Vagina (tissue), 2 donors: Measurements from ENCODE around the gene ARHGEF16. TPM values are rescaled to one million over a fixed set of nuclear protein-coding genes. Genes with fewer than 3 reads are reported as not detected.

Experiments
- DNase-seq, 2 donors: peaks; one replicate each; pipeline ENCODE4 v3.0.0-alpha.2; 2017; ENCODE audit errors: extremely low spot score in 2 of 2
- H3K27ac ChIP-seq: fragments of 200-600 bp; sonication (generic); one replicate; pipeline ENCODE4 v1.5.1; 2019
- H3K27me3 ChIP-seq: fragments of 200-600 bp; sonication (generic); one replicate; pipeline ENCODE4 v1.5.1; 2019
- H3K36me3 ChIP-seq, 2 donors: fragments of 200-600 bp; sonication (generic); one replicate each; pipeline ENCODE4 v1.5.1; 2017 to 2019
- H3K4me1 ChIP-seq: fragments of 200-600 bp; sonication (generic); one replicate; pipeline ENCODE4 v1.5.1; 2019
- H3K4me3 ChIP-seq, 2 donors: fragments of 200-600 bp; sonication (generic); 1 replicate in 1 of 2; 2 replicates in 1 of 2; pipeline ENCODE4 v1.5.1; 2016 to 2019
- H3K9me3 ChIP-seq: fragments of 200-600 bp; sonication (generic); one replicate; pipeline ENCODE4 v1.5.1; 2019
- POLR2A ChIP-seq, 2 donors: fragments of 450-650 bp; IDR thresholded peaks; one replicate each; pipeline ENCODE4 v1.6.1; 2017; ENCODE audit warnings: antibody characterized with exemption in 2 of 2, mild to moderate bottlenecking in 2 of 2, moderate library complexity in 2 of 2
- POLR2AphosphoS5 ChIP-seq, 2 donors: sonication (generic); formaldehyde crosslinking; IDR thresholded peaks; one replicate each; pipeline ENCODE4 v1.9.0; 2017; ENCODE audit warnings: antibody characterized with exemption in 2 of 2, mild to moderate bottlenecking in 2 of 2, low read depth in 1 of 2; ENCODE audit not compliant: insufficient read depth in 1 of 2
- intact Hi-C: fragments of 100-400 bp; cut with DNase I; formaldehyde crosslinking; loops from one replicate; pipeline ENCODE4 v1.15.1; 2023
- total RNA-seq: library from RNA; depleted of rRNA; stranded (reverse); fragments of >200 nt; gene quantifications from one replicate; pipeline ENCODE4 v1.2.3, GENCODE V29; 2016
- TF ChIP-seq, protein P1 (sequence below), 3 experiments: fragments of 450-650 bp in 2 of 3; fragments of 200-600 bp in 1 of 3; sonication (generic) in 1 of 3; IDR thresholded peaks; one replicate each; pipeline ENCODE4 v1.5.1; 2017 to 2019; ENCODE audit warnings: antibody characterized with exemption in 3 of 3, mild to moderate bottlenecking in 2 of 3, moderate library complexity in 2 of 3

Gene ARHGEF16
- total RNA-seq, 1 donor from 2014 or later = 6.4 TPM

DNA sequence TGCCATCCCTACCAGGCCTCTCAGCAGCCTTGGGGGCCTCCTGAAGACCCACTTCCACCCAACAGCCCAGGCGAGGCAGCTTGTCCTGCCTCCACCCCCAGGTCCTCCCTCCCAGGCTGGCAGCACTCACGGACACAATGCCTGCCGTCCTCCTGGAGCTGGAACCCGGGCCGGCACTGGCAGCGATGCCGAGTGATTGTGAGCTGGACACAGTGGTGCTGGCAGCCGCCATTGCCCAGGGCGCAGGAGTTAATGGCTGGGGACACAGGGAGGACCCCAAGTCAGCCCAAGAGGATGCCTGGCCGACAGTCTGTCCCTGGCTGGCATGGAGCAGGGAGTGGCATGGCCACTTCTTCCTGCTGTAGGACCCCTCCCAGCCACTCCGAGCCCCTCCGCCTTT, 60.8 kb downstream of the ARHGEF16 start:
- H3K9me3 ChIP-seq = no peaks in the 10 kb centered on the region
- no peak overlapping the region for H3K27ac ChIP-seq
- no peak for DNase-seq
- no peaks in the 10 kb centered on the region for H3K4me1 ChIP-seq
- peaks cover 0 to 5% of the 10 kb centered on the region in 2 donors for H3K36me3 ChIP-seq
- no peaks in the 10 kb centered on the region for H3K27me3 ChIP-seq
- TF ChIP-seq, protein P1, sequence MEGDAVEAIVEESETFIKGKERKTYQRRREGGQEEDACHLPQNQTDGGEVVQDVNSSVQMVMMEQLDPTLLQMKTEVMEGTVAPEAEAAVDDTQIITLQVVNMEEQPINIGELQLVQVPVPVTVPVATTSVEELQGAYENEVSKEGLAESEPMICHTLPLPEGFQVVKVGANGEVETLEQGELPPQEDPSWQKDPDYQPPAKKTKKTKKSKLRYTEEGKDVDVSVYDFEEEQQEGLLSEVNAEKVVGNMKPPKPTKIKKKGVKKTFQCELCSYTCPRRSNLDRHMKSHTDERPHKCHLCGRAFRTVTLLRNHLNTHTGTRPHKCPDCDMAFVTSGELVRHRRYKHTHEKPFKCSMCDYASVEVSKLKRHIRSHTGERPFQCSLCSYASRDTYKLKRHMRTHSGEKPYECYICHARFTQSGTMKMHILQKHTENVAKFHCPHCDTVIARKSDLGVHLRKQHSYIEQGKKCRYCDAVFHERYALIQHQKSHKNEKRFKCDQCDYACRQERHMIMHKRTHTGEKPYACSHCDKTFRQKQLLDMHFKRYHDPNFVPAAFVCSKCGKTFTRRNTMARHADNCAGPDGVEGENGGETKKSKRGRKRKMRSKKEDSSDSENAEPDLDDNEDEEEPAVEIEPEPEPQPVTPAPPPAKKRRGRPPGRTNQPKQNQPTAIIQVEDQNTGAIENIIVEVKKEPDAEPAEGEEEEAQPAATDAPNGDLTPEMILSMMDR (IDR thresholded peaks at IDR 0.05) = no peak
- intact Hi-C loops = no loop called here
- H3K4me3 ChIP-seq = no peak overlapping the region

DNA sequence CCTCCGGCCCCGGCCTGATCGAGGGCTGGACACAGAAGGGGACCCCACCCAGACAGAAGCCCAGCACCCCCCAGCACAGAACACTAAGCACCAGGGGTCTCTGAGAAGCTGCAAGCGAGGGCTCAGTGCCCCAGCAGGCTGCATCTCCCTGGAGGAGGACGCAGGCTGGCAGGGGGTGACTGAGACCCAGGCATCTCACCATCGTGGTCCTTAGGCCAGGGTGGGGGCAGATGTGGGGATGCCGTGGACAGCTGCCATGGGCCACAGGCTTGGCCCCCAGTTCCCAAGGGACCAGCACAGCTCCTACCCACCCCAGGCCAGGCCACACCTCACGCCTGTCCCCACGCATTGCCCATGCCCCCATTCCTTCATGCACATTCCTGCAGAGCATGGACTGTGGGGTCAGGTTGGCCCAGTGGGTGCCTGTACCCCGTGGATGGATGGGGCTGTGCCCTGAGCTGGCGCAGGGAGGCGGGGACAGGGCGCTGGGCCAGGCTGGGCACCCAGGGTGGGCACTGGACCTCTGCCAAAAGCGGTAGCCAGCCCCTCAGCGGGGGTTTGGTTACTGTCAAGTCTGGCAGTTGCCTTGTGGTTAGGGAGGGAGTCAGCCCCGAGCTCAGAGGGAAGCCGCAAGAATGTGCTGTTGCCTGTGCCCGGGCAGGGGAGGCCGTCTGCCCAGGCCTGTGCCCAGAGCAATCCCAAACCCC, 61.5 kb downstream of the ARHGEF16 start:
- H3K27ac ChIP-seq = no peak overlapping the region
- H3K27me3 ChIP-seq = no peaks in the 10 kb centered on the region
- no peaks in the 10 kb centered on the region for H3K4me1 ChIP-seq
- H3K36me3 ChIP-seq = peaks cover 0 to 5% of the 10 kb centered on the region in 2 donors
- no peak for DNase-seq
- TF ChIP-seq POLR2AphosphoS5 (IDR thresholded peaks at IDR 0.05; ENCODE audit: insufficient read depth in 1 of 2, low read depth in 1 of 2) (no peak), POLR2A (IDR thresholded peaks at IDR 0.05) (no peak)
- TF ChIP-seq, protein P1 (IDR thresholded peaks at IDR 0.05) = no peak
- intact Hi-C loops = no loop called here
- no peak overlapping the region for H3K4me3 ChIP-seq
- H3K9me3 ChIP-seq = no peaks in the 10 kb centered on the region

DNA sequence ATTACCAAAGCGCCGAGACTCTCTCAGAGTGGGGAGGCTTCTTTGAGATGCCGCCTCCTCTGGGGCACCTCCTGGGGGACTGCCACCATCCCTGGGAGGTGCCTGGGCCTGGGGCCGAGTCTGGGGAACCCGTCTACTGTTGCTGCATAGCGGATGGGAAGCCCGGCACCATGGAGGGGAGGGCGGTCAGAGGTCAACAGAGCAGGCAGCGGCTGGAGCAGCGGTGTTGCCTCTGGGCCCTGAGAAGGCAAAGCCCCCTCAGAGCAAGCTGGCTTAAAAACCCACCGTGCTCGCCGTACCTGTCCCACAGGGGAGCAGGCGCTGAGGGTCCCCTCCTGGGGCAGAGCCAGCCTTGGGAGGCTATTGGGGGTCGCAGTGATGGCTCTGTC, 62.0 kb downstream of the ARHGEF16 start:
- no peak overlapping the region for H3K27ac ChIP-seq

DNA sequence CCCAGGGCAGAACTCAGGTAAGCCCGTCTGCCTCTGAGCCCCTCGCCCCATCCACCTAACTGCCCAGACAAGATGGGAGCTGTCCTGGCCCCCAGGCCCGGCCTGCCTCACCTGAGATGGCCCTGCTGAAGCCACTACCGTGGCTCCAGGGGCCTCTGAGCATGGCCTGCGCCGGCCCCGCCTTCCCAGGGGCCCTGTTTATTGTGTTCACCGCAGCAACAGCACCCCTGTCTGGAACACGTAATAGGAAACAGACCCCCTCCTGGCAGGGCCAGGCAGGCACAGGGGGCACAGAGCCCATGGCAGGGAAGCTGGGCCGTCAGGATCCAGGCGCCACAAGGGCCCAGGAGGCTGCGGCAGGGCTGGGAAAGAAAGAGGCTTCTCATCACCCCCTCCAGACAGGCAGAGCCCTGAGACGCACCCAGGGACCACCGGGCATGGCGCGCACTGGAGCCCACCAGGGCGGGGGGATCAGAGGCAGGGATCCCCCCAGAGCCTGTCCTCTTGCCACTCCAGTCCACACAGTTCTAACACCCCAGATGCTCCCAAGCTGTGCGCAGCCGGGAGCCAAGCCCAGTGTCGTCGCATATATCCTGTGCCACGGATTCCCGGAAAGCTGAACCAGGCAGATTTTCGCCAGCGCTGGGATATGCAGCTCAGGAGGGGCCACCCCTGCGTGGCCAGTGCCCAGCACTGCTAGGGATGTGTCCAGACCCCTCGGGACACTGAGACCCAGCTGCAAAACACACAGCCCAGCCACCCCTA, 62.6 kb downstream of the ARHGEF16 start:
- no peak overlapping the region for H3K4me3 ChIP-seq
- no peak for DNase-seq
- no peaks in the 10 kb centered on the region for H3K27me3 ChIP-seq
- H3K4me1 ChIP-seq = no peaks in the 10 kb centered on the region
- H3K27ac ChIP-seq = no peak overlapping the region
- H3K9me3 ChIP-seq = no peaks in the 10 kb centered on the region
- TF ChIP-seq, protein P1 (IDR thresholded peaks at IDR 0.05) = no peak
- TF ChIP-seq POLR2A (IDR thresholded peaks at IDR 0.05) (no peak), POLR2AphosphoS5 (IDR thresholded peaks at IDR 0.05; ENCODE audit: insufficient read depth in 1 of 2, low read depth in 1 of 2) (no peak)
- H3K36me3 ChIP-seq = peaks cover 0 to 5% of the 10 kb centered on the region in 2 donors
- intact Hi-C loops = no loop called here

More for the DNA sequence above, 62.0 kb downstream of the ARHGEF16 start:
- Histone ChIP-seq H3K36me3 (peaks cover 0 to 5% of the 10 kb centered on the region in 2 donors), H3K27me3 (no peaks in the 10 kb centered on the region), H3K9me3 (no peaks in the 10 kb centered on the region), H3K4me3 (no peak overlapping the region), H3K4me1 (no peaks in the 10 kb centered on the region)
- intact Hi-C loops = no loop called here
- TF ChIP-seq, protein P1 (IDR thresholded peaks at IDR 0.05) = no peak
- TF ChIP-seq POLR2AphosphoS5 (IDR thresholded peaks at IDR 0.05; ENCODE audit: insufficient read depth in 1 of 2, low read depth in 1 of 2) (no peak), POLR2A (IDR thresholded peaks at IDR 0.05) (no peak)
- DNase-seq = no peak

DNA sequence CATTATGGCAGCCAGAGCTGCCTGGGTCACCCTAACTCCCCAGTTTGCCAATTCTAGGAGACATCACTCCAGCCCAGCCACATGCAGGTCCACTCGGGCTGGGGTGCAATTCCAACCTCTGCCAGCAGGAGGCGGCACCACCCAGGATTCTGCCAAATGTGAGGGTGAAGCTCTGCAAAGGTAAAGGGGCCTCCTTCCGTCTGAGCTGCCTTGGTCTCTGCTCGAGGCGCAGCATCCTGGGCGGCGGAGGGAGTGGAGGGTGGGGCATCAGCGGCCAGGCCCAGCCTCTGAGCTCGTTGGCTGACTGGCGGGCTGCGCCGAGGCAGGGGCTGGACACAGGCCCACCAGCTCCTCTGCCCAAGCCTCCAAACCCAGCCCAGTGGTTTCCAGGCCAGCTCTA, 63.8 kb downstream of the ARHGEF16 start:
- Histone ChIP-seq H3K9me3 (no peaks in the 10 kb centered on the region), H3K27me3 (no peaks in the 10 kb centered on the region), H3K36me3 (no peaks in the 10 kb centered on the region), H3K27ac (no peak overlapping the region), H3K4me3 (no peak overlapping the region), H3K4me1 (no peaks in the 10 kb centered on the region)
- intact Hi-C loops = no loop called here
- no peak for TF ChIP-seq POLR2AphosphoS5 (IDR thresholded peaks at IDR 0.05; ENCODE audit: insufficient read depth in 1 of 2, low read depth in 1 of 2)
- TF ChIP-seq POLR2A (IDR thresholded peaks at IDR 0.05) = no peak
- TF ChIP-seq, protein P1 (IDR thresholded peaks at IDR 0.05) = no peak
- no peak for DNase-seq
